Mammary epithelial cell (primary cell): ENCODE results near the gene SCUBE3.

Experiments used
- CTCF ChIP-seq, 2 donors: IDR thresholded peaks in 1 of 2; conservative IDR thresholded peaks in 1 of 2; 2 replicates each; pipeline ENCODE4 v1.5.1; 2011 to 2012; ENCODE audit warnings: inconsistent platforms in 2 of 2, low read length in 2 of 2, mild to moderate bottlenecking in 2 of 2, control low read depth in 1 of 2, low read depth in 1 of 2; ENCODE audit not compliant: insufficient read depth in 1 of 2; ENCODE audit errors: extremely low read depth in 1 of 2
- EZH2 ChIP-seq: IDR thresholded peaks from 2 replicates; pipeline ENCODE4 v1.6.1; 2012; ENCODE audit warnings: low read length, inconsistent platforms, borderline replicate concordance

GRCh38 chr6:35295036-35295435 lies 81.3 kb downstream of the SCUBE3 start:
- TF ChIP-seq CTCF (conservative IDR thresholded peaks at IDR 0.05 in 1 of 2, IDR thresholded peaks at IDR 0.05 in 1 of 2; ENCODE audit: extremely low read depth in 1 of 2, insufficient read depth in 1 of 2, low read depth in 1 of 2, low read length in 2 of 2) (no peak), EZH2 (no peak)
